GM12864 (cell line): ENCODE data around the gene GAREM2.

Experiments
- DNase-seq: peaks from one replicate; pipeline ENCODE4 v3.0.0-alpha.2; 2011; ENCODE audit warnings: low read depth
- H3K4me3 ChIP-seq: 2 replicates; pipeline ENCODE4 v1.5.1; 2011; ENCODE audit warnings: mild to moderate bottlenecking, low read depth, low read length, control low read depth
- TF ChIP-seq, protein P1 (sequence below): IDR thresholded peaks from 2 replicates; pipeline ENCODE4 v1.5.1; 2011; ENCODE audit warnings: low read depth, mild to moderate bottlenecking, moderate library complexity, low read length, control low read depth, inconsistent platforms; ENCODE audit errors: missing control alignments

GAREM2 gene

DNA sequence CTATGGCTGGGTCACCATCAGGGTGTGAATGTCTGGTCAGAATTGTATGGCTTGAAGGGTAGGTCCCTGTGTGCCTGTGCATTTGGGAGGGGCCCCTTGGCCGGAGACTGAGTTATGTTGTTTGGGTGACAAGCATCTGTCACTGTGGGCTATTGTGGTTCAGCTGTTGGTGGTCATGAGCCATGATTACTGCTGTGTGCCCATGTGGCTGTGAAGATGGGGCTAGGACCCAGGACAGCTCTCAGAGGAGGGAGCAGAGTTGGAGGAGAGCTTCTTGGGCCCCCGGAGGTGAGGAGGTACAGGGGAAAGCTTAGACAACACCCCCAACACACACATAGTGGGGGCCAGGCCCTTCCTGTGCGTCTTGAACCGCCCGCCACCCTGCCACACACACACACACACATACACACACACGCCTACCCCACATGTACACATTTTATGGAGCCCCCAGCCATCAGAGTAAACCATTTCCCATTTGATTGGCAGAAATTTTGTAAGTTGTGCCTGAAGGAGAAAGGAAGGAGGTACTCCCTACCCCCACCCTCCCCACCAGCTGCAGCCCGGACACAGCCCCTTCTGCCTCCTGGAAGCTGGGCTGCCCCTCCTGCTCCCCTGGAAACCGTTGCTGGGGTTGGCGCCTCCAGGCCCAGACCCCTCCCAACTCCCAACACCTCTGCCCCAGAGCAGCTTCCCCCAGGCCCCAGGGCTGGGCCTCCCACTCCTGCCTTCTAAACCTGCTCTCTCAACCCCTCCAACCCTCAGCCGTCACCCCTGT is 2.0 kb downstream of the GAREM2 start:
- DNase-seq, result no peak
- H3K4me3 ChIP-seq, result no peak overlapping the region
- TF ChIP-seq, protein P1, sequence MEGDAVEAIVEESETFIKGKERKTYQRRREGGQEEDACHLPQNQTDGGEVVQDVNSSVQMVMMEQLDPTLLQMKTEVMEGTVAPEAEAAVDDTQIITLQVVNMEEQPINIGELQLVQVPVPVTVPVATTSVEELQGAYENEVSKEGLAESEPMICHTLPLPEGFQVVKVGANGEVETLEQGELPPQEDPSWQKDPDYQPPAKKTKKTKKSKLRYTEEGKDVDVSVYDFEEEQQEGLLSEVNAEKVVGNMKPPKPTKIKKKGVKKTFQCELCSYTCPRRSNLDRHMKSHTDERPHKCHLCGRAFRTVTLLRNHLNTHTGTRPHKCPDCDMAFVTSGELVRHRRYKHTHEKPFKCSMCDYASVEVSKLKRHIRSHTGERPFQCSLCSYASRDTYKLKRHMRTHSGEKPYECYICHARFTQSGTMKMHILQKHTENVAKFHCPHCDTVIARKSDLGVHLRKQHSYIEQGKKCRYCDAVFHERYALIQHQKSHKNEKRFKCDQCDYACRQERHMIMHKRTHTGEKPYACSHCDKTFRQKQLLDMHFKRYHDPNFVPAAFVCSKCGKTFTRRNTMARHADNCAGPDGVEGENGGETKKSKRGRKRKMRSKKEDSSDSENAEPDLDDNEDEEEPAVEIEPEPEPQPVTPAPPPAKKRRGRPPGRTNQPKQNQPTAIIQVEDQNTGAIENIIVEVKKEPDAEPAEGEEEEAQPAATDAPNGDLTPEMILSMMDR, result no peak

DNA sequence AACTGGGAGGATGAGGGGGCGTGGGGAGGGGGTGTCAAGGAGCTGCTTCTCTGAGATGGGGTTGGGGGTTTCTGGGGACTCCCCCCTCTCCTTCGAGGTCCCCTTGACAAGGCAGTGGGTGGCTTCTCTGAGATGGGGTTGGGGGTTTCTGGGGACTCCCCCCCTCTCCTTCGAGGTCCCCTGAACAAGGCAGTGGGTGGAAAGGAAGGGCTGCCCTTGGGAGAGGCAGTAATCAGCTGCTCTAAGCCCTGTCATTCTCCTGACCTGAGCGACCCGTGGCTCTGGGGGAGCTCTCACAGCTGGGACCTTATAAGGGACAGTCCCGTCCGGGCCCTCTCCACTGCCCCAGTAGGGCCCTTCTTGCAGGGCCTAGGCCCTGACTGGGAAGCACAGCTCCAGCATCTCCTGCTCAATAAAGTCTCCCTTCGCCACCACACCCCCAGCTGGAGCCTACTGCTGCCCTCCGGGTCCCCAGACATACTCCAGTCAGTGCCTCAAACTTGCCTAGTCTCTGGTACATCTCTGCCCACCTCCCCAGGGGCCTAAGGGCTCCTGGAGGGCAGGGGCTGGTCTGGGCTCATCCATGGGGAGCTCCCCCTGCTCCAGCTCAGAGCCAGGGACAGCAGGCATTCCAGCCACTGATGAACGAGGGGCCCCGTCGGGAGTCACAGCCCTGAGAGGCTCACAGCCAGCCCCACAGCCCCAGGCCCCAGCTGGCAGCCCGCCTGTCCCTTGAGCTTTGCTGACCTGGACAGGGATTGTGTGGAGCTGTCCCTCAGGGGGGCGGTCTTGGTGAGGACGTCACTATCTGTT is 2.8 kb downstream of the GAREM2 start:
- TF ChIP-seq, protein P1, result no peak
- H3K4me3 ChIP-seq, result no peak overlapping the region
- DNase-seq, result no peak

DNA sequence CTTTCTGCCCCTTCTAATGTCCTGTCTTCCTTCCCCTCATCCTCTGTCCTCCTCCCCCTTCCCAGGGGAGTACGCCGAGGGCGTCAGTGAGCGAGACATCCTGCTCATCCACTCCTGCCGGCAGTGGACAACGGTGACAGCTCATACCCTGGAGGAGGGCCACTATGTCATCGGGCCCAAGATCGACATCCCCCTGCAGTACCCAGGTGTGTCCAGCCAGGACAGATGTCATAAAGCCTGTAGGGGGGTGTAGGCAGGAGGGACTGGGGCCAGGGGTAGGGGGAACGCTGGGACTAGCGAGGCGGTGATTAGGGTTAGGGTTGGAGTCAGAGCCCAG is 3.4 kb downstream of the GAREM2 start:
- TF ChIP-seq, protein P1, result no peak
- no peak for DNase-seq
- no peak overlapping the region for H3K4me3 ChIP-seq

DNA sequence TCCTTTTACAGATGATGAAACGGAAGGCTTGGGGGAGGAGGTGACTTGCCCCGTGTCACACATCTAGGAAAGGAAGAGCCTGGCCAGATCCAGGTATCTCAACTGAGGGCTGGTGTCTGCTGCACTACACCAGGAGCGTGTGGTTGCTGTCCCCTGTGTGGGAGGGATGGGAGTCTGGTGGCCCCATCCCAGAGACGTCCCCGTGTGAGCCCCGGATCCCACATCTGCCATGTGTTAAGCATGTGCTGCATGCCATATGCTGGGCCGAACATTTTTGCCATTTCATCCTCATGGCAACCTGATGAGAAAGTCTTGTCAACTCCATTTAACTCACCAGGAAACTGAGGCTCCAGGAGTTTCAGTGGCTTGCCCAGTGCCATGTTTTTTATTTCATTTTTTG is 4.2 kb downstream of the GAREM2 start:
- no peak for DNase-seq
- TF ChIP-seq, protein P1, result no peak
- no peak overlapping the region for H3K4me3 ChIP-seq

DNA sequence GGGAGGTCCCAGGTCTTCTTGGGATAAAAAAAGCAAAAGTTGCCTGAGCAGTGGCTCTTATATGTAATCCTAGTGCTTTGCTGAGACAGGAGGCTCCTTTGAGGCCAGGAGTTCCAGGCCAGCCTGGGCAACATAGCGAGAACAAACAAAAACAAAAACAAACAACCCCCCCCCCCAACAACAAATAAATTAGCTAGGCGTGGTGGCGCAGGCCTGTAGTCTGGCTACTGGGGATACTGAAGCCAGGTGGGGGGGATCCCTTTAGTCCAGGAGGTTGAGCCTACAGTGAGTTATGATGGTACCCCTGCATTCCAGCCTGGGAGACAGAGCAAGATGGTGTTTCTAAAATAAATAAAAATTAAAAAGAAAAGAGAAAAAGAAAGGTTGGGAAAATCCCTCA is 5.4 kb downstream of the GAREM2 start:
- TF ChIP-seq, protein P1, result no peak
- DNase-seq, result no peak
- no peak overlapping the region for H3K4me3 ChIP-seq

DNA sequence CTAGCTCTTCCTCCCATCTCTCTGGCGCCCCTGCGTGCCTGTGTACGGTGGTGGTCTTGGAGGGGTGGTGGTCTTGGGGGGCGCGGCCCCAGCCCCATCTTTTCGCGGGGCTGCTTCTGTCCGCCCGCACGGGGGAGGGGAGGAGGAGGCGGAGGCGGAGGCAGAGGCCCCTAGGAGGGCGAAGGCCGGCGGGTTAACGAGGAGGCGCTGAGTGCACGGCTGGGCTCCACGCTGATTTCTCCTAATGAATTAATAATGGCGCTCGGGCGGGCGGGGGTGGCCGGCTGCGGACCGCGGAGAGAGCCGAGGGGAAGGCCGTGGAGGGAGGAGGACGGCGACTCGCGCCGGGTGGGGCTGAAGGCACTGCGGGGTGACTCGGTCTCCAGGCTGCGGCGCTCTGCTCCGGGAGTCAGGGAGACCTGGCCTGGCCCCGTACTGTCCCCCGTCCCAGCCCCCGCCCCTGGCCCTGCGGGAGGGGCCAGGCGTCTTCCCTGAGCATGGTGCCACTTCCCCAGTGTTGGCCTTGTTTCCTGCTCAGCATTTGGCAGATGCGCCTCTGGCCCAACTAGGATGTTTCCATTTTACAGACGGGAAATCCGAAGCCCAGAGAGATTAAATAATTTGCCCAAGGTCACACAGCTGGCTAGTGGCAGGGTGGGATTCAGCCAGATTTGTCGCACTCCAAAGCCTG is 6.0 kb downstream of the GAREM2 start:
- TF ChIP-seq, protein P1, result no peak
- DNase-seq, result no peak
- H3K4me3 ChIP-seq, result peak overlapping the region; percentile 22
